Measurements from ENCODE around the gene HDAC8.
"Not testable (repeated sequence)": the region's sequence is repeated elsewhere in the genome, so short reads cannot be mapped to it uniquely, and the experiment has no call there.

Gene HDAC8

GRCh38 chrX:72526534-72527508, 45.8 kb downstream of the HDAC8 start:
- no peak for DNase-seq

- no peak for DNase-seq
Observed at GRCh38 chrX:72498782-72499181, 73.9 kb downstream of the HDAC8 start.

DNA sequence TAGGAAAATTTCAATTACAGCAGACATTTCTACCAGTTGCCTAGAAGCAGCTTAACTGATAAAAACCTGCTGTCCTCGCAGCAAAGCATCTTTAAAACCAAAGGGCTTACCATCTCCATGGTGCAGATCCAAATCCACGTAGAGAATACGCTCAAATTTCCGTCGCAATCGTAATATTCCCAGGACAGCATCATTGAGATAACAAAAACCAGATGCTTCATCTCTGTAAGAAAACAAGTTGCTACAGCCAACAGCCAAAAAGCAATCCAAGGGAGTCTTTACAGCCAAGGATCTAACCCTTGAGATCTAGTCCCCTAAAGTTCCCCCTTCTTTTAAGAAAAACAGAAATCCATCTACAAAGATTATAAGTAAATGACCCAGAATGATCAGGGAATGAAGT, 77.6 kb downstream of the HDAC8 start:
- no peak for DNase-seq

GRCh38 chrX:72492499-72492898, 80.1 kb downstream of the HDAC8 start:
- no peak for DNase-seq

DNA sequence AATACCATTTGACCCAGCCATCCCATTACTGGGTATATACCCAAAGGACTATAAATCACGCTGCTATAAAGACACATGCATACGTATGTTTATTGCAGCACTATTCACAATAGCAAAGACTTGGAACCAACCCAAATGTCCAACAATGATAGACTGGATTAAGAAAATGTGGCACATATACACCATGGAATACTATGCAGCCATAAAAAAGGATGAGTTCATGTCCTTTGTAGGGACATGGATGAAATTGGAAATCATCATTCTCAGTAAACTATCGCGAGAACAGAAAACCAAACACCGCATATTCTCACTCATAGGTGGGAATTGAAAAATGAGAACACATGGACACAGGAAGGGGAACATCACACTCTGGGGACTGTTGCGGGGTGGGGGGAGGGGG, 82.4 kb downstream of the HDAC8 start:
- DNase-seq = not testable (repeated sequence)

DNA sequence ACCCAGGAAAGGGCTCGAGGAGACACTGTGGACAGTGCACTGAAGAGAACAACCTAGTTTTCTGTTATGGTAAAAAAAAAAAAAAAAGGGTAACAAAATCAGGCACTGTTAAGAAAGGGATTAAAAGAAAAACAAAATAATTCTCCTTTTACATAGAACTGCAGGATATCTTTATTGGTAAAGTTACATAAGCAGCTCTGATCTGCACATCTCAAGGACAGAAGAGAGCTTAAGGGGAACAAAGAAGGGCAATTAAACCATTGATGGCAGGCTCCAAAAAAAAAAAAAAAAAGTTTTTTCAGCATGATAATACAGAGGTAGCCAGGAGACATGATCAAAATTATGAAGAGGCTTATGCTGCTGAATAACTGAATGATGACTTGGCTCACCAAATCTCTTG, 85.0 kb downstream of the HDAC8 start:
- no peak for DNase-seq

GRCh38 chrX:72479324-72480274, 93.0 kb downstream of the HDAC8 start:
- no peak for DNase-seq

- DNase-seq = no peak
Observed at GRCh38 chrX:72478853-72479252, 93.8 kb downstream of the HDAC8 start.

- DNase-seq = no peak
Observed at GRCh38 chrX:72478351-72478750, 94.3 kb downstream of the HDAC8 start.

GRCh38 chrX:72477781-72478181, 94.9 kb downstream of the HDAC8 start:
- no peak for DNase-seq

DNA sequence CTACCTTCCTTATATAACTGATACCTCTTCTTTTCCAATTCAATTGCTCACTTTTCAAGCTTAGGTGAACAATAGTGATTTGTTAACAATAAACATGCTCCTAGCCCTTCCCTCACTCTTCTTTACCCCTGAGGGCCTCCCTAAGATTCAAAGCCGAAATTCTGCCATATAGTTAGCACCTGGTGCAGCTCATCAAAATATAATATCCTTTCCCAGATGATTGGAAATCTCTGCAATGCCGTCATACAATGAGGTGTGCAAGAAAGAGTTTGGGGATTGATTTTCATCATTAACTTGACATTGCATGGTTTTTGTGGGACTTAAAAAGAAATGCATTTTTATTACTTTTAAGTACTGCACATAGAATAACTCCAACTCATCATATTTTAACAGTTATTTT, 95.3 kb downstream of the HDAC8 start:
- DNase-seq = no peak

DNA sequence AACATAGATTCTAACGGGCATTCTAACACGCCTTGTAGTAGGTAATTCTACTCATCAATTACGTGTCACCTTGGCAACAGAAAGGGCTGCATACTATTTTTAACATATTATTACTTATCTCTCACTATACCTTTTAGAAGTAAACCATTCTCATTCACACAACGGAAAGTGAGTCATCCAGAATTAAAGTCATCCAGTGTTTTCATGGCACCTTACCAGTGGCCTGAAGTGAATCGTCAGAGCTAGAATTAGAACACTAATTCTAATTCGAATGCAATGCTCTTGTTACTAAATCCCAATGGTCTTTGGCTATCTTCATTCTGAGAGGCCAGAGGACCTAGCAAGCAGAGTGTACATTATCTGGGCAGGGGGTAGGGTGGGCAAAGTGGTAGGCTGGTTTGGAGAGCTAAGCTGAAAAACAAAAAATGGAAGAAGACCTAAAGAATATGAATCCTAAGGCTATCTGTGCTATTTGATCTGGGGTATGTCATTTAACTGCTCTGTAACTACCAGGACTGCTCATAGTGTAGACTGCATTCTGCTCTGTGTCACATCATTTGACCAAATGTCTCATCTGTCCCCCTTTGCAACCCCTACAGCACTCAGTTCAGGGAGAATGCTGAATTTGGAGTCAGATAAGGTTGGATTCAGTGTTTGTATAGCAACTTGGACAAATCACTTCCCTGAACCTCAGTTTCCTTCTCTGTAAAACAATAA, 96.5 kb downstream of the HDAC8 start:
- DNase-seq = no peak

DNA sequence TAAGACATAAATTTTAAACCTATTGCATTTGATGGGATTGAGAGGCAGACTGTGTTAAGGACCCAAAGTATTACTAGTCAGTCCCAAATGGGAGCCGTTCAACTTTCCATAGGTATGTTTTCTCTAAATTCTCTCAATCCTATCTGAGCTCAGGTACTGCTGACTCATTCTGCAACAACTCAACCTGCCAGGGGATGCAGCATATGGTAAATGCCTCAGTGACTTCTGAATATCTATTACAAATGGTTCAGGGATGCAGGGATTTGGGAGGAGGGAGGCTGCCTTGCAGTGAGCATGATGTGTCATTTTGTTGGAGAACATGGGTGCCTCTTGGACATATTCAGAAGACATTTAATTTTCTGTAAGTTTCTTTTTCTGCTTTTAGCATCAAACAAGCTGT, 97.3 kb downstream of the HDAC8 start:
- DNase-seq = no peak

DNA sequence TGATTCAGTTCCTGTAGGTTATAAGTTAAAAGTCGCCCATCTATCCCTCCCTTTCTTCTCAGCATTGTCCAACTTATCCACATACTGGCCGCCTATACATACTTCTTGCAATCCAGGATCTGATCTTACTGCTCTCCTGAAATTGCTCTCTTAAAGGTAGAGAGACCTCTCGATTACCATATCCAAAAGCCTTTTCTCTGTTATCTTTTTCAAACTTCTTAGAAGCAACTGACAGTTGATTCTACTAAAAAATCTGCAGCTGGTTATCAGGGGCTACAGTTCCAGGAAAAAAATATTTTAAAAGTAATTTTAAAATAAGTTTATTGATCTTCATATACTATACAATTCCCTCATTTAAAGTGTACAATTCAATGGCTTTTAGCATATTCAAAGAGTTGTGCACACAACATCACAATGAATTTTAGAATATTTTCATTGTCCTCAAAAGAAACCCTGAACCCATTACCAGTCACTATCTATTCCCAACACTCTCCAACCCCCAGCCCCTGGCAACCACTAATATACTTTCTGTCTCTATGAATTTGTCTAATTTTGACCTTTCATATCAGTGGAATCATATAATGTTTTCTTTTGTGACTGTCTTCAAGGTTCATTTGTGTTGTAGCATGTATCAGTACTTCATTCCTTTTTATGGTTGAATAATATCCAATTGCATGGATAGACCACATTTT, 102.0 kb downstream of the HDAC8 start:
- DNase-seq = no peak

DNA sequence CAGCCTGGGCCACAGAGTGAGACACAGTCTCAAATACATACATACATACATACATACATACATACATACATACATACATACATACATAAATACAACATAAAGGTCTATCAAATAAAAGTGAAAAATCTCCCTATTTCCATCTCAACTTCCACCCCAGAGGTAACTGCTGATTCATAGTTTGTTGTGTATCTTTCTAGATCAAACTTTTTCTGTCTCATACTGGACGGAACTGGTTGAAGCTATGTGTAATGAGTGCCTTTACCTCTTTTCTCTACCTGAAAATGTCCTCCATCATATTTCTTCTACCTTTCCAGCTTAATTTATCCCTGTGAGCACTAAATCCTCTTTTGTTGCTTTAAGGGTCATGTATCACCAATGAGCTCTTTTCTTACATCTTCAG, 102.5 kb downstream of the HDAC8 start:
- no peak for DNase-seq

- DNase-seq = no peak
Observed at GRCh38 chrX:72468607-72469006, 104.0 kb downstream of the HDAC8 start.

GRCh38 chrX:72467135-72467534, 105.5 kb downstream of the HDAC8 start:
- DNase-seq = no peak

DNA sequence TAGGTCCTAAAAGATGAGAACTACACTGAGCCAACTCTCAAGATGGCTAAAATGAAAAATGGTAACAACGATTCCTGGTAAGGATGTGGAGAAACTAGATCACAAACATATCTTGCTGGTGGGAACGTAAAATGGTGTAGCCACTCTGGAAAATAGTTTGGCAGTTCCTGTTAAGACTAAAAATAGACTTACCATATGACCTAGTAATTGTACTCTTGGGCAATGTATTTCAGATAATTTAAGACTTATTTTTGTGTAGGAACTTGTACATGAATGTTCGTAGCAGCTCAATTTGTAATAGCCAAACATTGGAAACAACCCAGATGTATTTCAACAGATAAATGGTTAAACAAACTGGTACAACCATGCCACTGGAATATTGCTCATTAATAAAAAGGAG, 106.2 kb downstream of the HDAC8 start:
- DNase-seq = no peak

GRCh38 chrX:72465889-72466288, 106.8 kb downstream of the HDAC8 start:
- no peak for DNase-seq

- no peak for DNase-seq
Observed at GRCh38 chrX:72461766-72462165, 110.9 kb downstream of the HDAC8 start.

GRCh38 chrX:72461288-72461687, 111.4 kb downstream of the HDAC8 start:
- DNase-seq = no peak

DNA sequence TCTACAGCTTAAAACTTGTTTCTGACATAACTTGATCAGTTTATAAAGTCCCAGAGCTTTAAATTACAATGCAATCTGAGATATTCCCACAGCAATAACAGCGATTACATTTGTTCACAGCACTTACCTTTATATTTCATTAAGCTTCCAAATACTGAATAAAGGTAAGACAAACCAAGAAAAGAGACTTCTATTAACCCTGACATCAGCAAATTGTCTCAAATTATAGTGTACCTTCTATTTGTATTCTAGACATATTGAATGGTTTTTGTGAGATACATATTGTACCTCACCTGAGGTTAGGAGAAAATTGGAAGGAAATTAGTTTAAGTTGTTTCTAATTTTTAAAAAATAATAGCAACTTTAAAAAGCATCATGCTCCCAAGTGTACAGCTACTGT, 111.9 kb downstream of the HDAC8 start:
- DNase-seq = no peak
